GM21723 (cell line): ENCODE measurements around the gene MOV10.
"Not testable (repeated sequence)": the region's sequence is repeated elsewhere in the genome, so short reads cannot be mapped to it uniquely, and the experiment has no call there.

Source experiments
- ATAC-seq: cut with Tn5 transposase; IDR thresholded peaks from one replicate; pipeline ENCODE4 v1.9.1; 2021; ENCODE audit warnings: mild to moderate bottlenecking, moderate library complexity; ENCODE audit not compliant: unreplicated experiment

MOV10 gene

DNA sequence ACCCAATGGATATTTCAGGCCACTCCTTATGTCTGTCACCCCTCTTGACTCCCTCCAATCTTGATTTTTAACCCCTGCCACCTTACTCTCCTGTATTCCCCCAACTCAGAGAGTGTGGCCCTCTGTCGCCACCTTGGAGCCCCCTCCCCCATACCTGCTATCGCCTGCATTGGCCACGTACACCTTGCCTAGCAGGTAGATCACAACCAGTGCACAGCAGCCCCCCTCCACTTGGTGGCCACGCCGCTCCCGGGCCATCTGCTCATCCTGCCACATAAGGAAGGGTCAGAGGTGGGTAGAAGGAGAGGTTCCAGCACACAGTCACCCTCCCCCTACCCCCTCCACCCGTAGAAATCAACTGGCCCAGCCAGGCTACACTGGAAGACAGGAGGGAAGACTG, 37.7 kb downstream of the MOV10 start:
- ATAC-seq, result no peak

GRCh38 chr1:112712701-112713128, 38.3 kb downstream of the MOV10 start:
- ATAC-seq, result no peak

- ATAC-seq, result peak; percentile 34
Observed at GRCh38 chr1:112713466-112714312, 39.2 kb downstream of the MOV10 start.

- peak; percentile 1 for ATAC-seq
Observed at GRCh38 chr1:112714313-112715263, 40.1 kb downstream of the MOV10 start.

- ATAC-seq, result peak; percentile 76
Observed at GRCh38 chr1:112715264-112716053, 41.0 kb downstream of the MOV10 start, which contains the start of gene PPM1J. TSS of gene PPM1J (minus strand) at chr1:112715332. CDS start at chr1:112715301, 31 bp downstream.

DNA sequence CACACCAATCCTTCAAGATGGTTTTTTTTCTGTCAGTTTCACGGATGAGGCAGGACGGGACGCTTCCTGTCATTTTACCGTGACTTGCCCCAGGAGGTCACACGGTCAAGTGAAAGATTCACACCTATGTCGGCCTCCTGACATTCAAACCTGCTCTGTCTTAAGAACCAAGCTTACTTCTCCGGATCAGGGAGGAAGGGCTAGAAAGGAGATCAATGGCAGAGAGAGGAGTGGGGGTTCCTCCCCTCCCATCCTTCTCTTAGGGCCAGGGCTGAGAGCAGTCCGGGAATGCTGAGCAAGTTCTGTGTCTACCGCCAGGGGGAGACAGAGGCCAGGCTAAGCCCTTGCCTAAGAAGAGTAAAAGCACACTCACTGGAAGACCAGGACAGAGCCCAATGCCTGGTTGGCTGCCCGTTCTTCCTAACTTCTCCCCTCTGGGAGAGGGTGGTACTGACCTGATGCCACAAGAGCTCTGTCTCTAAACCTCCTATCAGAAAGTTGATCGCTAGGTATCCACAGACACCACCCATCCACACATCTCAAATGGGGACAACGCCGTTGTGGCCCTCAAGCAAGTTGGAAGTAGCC, 41.8 kb downstream of the MOV10 start:
- ATAC-seq, result peak; percentile 42

GRCh38 chr1:112717263-112717873, 42.9 kb downstream of the MOV10 start:
- ATAC-seq, result no peak

GRCh38 chr1:112718691-112719418, 44.4 kb downstream of the MOV10 start:
- no peak for ATAC-seq

DNA sequence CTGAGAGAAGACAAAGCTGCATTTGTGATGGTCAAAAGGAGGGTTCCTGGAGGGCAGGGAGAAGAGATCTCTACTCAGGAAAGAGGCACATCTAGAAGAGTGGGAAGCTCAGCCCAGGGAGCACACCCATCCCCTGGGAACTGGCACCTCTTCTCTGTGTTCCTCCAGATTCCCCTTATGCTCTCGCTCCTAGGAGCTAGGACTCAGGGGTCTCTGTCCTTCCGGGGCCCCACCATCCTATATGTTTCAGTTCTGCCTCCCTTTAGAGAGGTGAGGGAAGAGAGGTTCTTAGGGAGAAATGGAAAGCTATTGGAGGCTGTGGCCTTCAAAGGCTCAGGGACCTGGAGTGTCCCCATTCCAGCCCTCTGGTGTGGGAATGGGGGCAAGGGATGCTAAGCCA, 45.2 kb downstream of the MOV10 start:
- no peak for ATAC-seq

- no peak for ATAC-seq
Observed at GRCh38 chr1:112720800-112721199, 46.3 kb downstream of the MOV10 start.

GRCh38 chr1:112721294-112721693, 46.8 kb downstream of the MOV10 start:
- ATAC-seq, result not testable (repeated sequence)

- ATAC-seq, result no peak
Observed at GRCh38 chr1:112721966-112722524, 47.6 kb downstream of the MOV10 start.

DNA sequence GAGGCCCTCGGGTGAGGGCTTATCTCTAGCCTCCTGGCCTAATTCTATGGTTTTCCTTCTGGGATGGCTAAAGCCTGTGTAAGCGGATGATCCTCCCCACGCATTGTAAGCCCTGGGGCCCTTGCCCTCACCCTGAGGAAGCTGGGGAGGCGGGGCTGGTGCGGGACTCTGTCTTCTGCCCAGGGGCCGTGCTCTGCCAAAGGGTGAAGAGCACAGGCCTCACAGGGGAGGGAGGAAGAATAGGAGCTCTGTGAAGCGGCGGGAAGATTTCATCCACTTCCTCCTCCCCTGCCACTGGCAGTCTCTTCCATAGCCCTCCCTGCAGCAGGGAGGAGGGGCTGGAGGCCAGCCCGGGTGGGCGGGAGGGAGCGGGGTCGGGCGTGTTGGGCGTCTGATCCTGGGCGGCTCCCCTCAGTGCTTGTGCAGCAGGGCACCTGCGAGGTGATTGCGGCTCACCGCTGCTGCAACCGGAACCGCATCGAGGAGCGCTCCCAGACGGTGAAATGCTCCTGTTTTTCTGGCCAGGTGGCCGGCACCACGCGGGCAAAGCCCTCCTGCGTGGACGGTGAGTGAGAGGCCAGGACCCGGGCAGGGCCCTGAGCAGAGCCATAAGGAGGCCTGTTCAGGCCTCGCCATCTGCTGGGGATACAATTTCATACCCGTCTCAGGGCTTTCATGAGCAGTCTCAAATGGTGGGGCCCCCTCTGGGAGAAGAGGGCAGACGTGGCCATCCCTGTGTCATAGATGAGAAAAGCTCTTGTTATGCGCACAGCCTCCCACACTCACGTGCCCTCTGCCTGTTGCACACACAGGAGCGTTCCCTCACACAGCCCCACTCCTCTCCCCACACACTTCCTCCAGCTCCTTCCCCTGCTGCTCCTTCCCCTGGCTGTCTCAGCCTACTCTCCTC, 48.4 kb downstream of the MOV10 start:
- no peak for ATAC-seq

DNA sequence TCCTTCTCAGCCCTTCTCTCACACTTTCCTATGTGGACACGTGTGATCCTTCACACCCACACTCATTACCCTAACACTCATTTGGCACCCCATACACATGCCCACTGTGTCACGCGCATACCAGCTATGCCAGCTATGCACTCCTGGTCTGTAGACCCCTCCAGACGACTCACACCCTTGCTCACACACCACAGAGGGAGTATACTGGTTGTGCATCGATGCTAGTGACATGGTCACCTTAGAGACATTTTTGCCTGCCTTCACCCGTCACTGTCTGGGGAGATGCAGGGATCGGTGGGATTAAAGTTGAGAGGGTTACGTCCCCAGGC, 49.0 kb downstream of the MOV10 start:
- no peak for ATAC-seq

DNA sequence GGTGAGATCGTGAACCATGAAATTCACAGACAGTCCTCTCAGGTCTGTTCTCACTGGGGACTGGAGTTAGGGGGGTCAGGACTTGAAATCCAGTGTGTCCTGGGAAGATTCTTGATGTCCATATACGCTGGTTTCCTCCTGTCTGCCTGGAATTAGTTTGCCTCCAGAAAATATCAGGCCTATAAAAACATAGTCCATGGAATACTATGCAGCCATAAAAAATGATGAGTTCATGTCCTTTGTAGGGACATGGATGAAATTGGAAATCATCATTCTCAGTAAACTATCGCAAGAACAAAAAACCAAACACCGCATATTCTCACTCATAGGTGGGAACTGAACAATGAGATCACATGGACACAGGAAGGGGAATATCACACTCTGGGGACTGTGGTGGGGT, 49.8 kb downstream of the MOV10 start:
- ATAC-seq, result not testable (repeated sequence)

GRCh38 chr1:112727716-112728115, 53.3 kb downstream of the MOV10 start:
- ATAC-seq, result no peak

- not testable (repeated sequence) for ATAC-seq
Observed at GRCh38 chr1:112728306-112728971, 54.0 kb downstream of the MOV10 start.
